ENCODE measurements around the gene PAM. TPM values are rescaled to one million over a fixed set of nuclear protein-coding genes. Genes with fewer than 3 reads are reported as not detected.

Gene PAM
- total RNA-seq, 4 donors from 2014 or later, result 73.0 to 181 (median 138) TPM

DNA sequence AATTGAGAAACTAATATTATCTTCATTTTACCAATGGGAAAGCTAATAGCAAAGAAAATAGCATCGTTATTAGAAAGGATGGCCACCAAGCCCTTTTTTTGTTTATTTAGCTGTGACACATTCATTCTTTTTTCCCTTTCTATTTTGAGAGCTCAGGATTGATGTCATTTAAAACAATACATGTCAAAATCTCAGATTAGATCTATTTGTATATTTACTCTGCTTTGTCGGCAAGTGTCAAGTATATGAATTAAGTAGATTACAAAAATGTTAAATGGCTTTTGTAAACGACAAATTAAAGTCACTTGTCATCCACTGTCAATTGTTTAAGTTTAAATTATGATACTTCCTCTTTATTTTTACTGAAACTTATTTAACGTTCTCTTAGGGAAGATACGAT, 118.9 kb downstream of the PAM start:
- intact Hi-C loops (cut with DNase I; ENCODE audit: low total_unique reads), result no loop called here
- TF ChIP-seq POLR2A (IDR thresholded peaks at IDR 0.05), result no peak
- TF ChIP-seq POLR2AphosphoS5 (IDR thresholded peaks at IDR 0.05), result no peak
- TF ChIP-seq, protein P1, sequence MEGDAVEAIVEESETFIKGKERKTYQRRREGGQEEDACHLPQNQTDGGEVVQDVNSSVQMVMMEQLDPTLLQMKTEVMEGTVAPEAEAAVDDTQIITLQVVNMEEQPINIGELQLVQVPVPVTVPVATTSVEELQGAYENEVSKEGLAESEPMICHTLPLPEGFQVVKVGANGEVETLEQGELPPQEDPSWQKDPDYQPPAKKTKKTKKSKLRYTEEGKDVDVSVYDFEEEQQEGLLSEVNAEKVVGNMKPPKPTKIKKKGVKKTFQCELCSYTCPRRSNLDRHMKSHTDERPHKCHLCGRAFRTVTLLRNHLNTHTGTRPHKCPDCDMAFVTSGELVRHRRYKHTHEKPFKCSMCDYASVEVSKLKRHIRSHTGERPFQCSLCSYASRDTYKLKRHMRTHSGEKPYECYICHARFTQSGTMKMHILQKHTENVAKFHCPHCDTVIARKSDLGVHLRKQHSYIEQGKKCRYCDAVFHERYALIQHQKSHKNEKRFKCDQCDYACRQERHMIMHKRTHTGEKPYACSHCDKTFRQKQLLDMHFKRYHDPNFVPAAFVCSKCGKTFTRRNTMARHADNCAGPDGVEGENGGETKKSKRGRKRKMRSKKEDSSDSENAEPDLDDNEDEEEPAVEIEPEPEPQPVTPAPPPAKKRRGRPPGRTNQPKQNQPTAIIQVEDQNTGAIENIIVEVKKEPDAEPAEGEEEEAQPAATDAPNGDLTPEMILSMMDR (IDR thresholded peaks at IDR 0.05), result no peak
- no peak for TF ChIP-seq EP300 (IDR thresholded peaks at IDR 0.05; ENCODE audit: low read depth)
- Histone ChIP-seq H3K27me3 (no peaks in the 10 kb centered on the region), H3K9me3 (no peaks in the 10 kb centered on the region), H3K27ac (no peak overlapping the region), H3K36me3 (no peaks in the 10 kb centered on the region), H3K4me3 (no peak overlapping the region), H3K4me1 (peaks cover 0 to 12% (median 6%) of the 10 kb centered on the region in 4 donors)
- in situ Hi-C loops (cut with MboI; ENCODE audit: low pct_ligation_motif_present in 1 of 4, low pct_unique_long_range_greater_than_20kb in 1 of 4, low sequenced_read_pairs in 3 of 4), result no loop called here
- 73 to 86% methylated on average over 5 of the region's 5 CpGs for WGBS, 2 donors (ENCODE audit: low coverage in 1 of 2)
- DNase-seq, result no peak

DNA sequence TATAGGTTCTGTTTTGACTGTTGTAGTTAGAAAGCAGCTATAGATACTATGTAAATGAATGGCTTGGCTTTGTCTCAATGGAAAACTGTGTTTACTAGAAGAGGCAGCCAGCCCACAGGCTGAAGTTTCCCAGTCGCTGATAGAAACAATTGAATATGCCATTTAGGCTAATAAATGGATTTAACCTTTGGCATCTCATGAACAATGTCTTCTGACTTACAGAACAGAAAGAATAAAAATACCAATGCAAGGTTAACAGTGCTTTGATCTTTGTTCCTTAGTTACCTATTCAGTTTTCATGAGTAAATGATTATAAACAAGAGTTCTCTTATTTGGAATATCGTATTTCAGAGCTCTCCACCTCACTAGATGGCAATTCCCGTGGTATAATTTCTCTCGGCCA, 120.6 kb downstream of the PAM start:
- in situ Hi-C loops (cut with MboI; ENCODE audit: low pct_ligation_motif_present in 1 of 4, low pct_unique_long_range_greater_than_20kb in 1 of 4, low sequenced_read_pairs in 3 of 4), result no loop called here
- H3K9me3 ChIP-seq, result no peaks in the 10 kb centered on the region
- H3K4me1 ChIP-seq, result peaks cover 0 to 12% (median 6%) of the 10 kb centered on the region in 4 donors
- no peak overlapping the region for H3K4me3 ChIP-seq
- 45 to 50% methylated on average over 4 of the region's 4 CpGs for WGBS, 2 donors (ENCODE audit: low coverage in 1 of 2)
- H3K27ac ChIP-seq, result no peak overlapping the region
- no peak for DNase-seq
- intact Hi-C loops (cut with DNase I; ENCODE audit: low total_unique reads), result no loop called here
- TF ChIP-seq POLR2A (IDR thresholded peaks at IDR 0.05) (no peak), POLR2AphosphoS5 (IDR thresholded peaks at IDR 0.05) (no peak), EP300 (IDR thresholded peaks at IDR 0.05; ENCODE audit: low read depth) (no peak)
- TF ChIP-seq, protein P1 (IDR thresholded peaks at IDR 0.05), result no peak
- H3K27me3 ChIP-seq, result no peaks in the 10 kb centered on the region
- no peaks in the 10 kb centered on the region for H3K36me3 ChIP-seq

DNA sequence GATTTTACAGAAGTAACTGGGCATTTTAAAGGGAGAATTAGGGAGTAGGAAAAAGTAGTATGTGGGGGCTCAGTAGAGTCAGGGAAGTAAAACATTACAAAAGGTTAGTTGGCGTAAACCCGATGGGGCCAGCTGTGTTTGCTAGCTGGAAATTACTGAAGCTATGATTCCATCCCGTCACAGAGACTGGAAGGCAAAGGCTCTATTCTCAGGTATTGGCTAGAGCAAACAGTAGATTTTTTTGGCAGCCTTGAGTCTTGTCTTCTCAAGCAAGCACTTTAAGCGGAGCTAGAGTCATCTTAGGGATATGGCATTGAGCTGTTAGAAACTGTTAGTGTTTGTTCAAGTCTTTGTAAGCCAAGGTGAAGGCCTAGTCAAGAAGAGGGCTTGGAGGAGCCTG, 121.5 kb downstream of the PAM start:
- Histone ChIP-seq H3K4me1 (peaks cover 0 to 12% (median 6%) of the 10 kb centered on the region in 4 donors), H3K36me3 (no peaks in the 10 kb centered on the region), H3K27ac (no peak overlapping the region), H3K9me3 (no peaks in the 10 kb centered on the region), H3K4me3 (no peak overlapping the region), H3K27me3 (no peaks in the 10 kb centered on the region)
- in situ Hi-C loops (cut with MboI; ENCODE audit: low pct_ligation_motif_present in 1 of 4, low pct_unique_long_range_greater_than_20kb in 1 of 4, low sequenced_read_pairs in 3 of 4) (no loop called here), intact Hi-C loops (cut with DNase I; ENCODE audit: low total_unique reads) (no loop called here)
- DNase-seq, result no peak
- WGBS, 2 donors (ENCODE audit: low coverage in 1 of 2), result 89 to 91% methylated on average over 3 to 4 of the region's 4 CpGs
- no peak for TF ChIP-seq EP300 (IDR thresholded peaks at IDR 0.05; ENCODE audit: low read depth)
- no peak for TF ChIP-seq POLR2AphosphoS5 (IDR thresholded peaks at IDR 0.05)
- TF ChIP-seq POLR2A (IDR thresholded peaks at IDR 0.05), result no peak
- TF ChIP-seq, protein P1 (IDR thresholded peaks at IDR 0.05), result no peak

DNA sequence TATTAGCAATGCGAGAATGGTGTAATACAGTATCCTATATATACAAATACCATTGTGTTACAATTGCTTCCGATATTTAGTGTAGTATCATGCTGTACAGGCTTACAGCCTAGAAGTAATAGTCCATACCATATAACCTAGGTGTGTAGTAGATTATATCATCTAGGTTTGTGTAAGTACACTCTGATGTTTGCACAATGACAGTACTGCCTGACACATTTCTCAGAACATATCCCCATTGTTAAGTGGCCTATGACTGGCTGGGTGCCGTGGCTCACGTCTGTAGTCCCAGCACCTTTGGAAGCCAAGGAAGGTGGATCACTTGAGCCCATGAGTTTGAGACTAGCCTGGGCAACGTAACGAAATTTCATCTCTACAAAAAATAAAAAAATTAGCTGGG, 124.6 kb downstream of the PAM start:
- Histone ChIP-seq H3K36me3 (no peaks in the 10 kb centered on the region), H3K4me3 (no peak overlapping the region), H3K27me3 (no peaks in the 10 kb centered on the region), H3K4me1 (peaks cover 0 to 12% (median 6%) of the 10 kb centered on the region in 4 donors), H3K9me3 (no peaks in the 10 kb centered on the region), H3K27ac (no peak overlapping the region)
- intact Hi-C loops (cut with DNase I; ENCODE audit: low total_unique reads) (no loop called here), in situ Hi-C loops (cut with MboI; ENCODE audit: low pct_ligation_motif_present in 1 of 4, low pct_unique_long_range_greater_than_20kb in 1 of 4, low sequenced_read_pairs in 3 of 4) (no loop called here)
- 82 to 83% methylated on average over 6 of the region's 6 CpGs for WGBS, 2 donors (ENCODE audit: low coverage in 1 of 2)
- peak; percentile 16 for DNase-seq
- TF ChIP-seq, protein P1 (IDR thresholded peaks at IDR 0.05), result no peak
- no peak for TF ChIP-seq POLR2A (IDR thresholded peaks at IDR 0.05)
- TF ChIP-seq EP300 (IDR thresholded peaks at IDR 0.05; ENCODE audit: low read depth), result no peak
- TF ChIP-seq POLR2AphosphoS5 (IDR thresholded peaks at IDR 0.05), result no peak

Measured in transverse colon (tissue), 4 donors.